HepG2 (cell line): ENCODE results near the gene TOP1. TPM values are rescaled to one million over a fixed set of nuclear protein-coding genes. Genes with fewer than 3 reads are reported as not detected.

Experiments used
- HHEX ChIP-seq: IDR thresholded peaks from 2 replicates; pipeline ENCODE4 v1.6.1; 2016; ENCODE audit warnings: control low read depth
- KLF13 ChIP-seq: sonication (generic); formaldehyde crosslinking; IDR thresholded peaks from 2 replicates; pipeline ENCODE4 v1.4.0; 2020; ENCODE audit warnings: mild to moderate bottlenecking, missing genetic modification reagents
- PBX3 ChIP-seq: sonication (generic); formaldehyde crosslinking; IDR thresholded peaks from 2 replicates; pipeline ENCODE4 v1.8.1; 2023; ENCODE audit warnings: missing genetic modification reagents, inconsistent platforms, borderline replicate concordance
- ZNF235 ChIP-seq: sonication (generic); formaldehyde crosslinking; IDR thresholded peaks from 2 replicates; pipeline ENCODE4 v1.8.1; 2023; ENCODE audit warnings: mild to moderate bottlenecking, missing genetic modification reagents, borderline replicate concordance
- ZNF280B ChIP-seq: sonication (generic); formaldehyde crosslinking; IDR thresholded peaks from 2 replicates; pipeline ENCODE4 v1.5.0; 2020; ENCODE audit warnings: missing genetic modification reagents, mild to moderate bottlenecking, borderline replicate concordance
- ZNF619 ChIP-seq: sonication (generic); formaldehyde crosslinking; IDR thresholded peaks from 2 replicates; pipeline ENCODE4 v1.4.0; 2020; ENCODE audit warnings: mild to moderate bottlenecking, missing genetic modification reagents
- ZNF687 ChIP-seq: sonication (generic); formaldehyde crosslinking; IDR thresholded peaks from 2 replicates; pipeline ENCODE4 v1.5.1; 2020; ENCODE audit warnings: mild to moderate bottlenecking, missing genetic modification reagents, moderate library complexity
- ZNF776 ChIP-seq: sonication (generic); formaldehyde crosslinking; IDR thresholded peaks from 2 replicates; pipeline ENCODE4 v1.4.0; 2020; ENCODE audit warnings: mild to moderate bottlenecking, missing genetic modification reagents
- polyA plus RNA-seq, 8 experiments: library from polyadenylated mRNA; depleted of rRNA in 3 of 8; stranded (reverse) in 7 of 8; unstranded in 1 of 8; fragments of >200 nt; fragmentation: Illumina TruSeq in 4 of 8; extraction: Trizol in 4 of 8; gene quantifications; 2 replicates each; pipeline versions ENCODE4 v1.2.1 to v1.2.3, GENCODE V29; 2011 to 2016; ENCODE audit warnings: low read depth in 4 of 8, missing spikeins in 1 of 8, mixed read lengths in 1 of 8; ENCODE audit not compliant: insufficient read depth in 1 of 8
- total RNA-seq, 5 experiments: library from RNA; depleted of rRNA; stranded (reverse); fragments of >200 nt; fragmentation: Illumina TruSeq; extraction: Trizol; gene quantifications; 2 replicates each; pipeline ENCODE4 v1.2.3, GENCODE V29; 2016; ENCODE audit warnings: low read depth in 1 of 5
- TF ChIP-seq, protein P1 (sequence below): sonication (generic); formaldehyde crosslinking; IDR thresholded peaks from 2 replicates; pipeline ENCODE4 v1.4.0; 2020; ENCODE audit warnings: mild to moderate bottlenecking, missing genetic modification reagents

The TOP1 gene
- total and polyA plus RNA-seq, 2 of the 13 experiments (the other 11 are each of a cell fraction or from before 2014, with no cell fraction given), result 10.2 to 19.4 TPM

- TF ChIP-seq, protein P1, sequence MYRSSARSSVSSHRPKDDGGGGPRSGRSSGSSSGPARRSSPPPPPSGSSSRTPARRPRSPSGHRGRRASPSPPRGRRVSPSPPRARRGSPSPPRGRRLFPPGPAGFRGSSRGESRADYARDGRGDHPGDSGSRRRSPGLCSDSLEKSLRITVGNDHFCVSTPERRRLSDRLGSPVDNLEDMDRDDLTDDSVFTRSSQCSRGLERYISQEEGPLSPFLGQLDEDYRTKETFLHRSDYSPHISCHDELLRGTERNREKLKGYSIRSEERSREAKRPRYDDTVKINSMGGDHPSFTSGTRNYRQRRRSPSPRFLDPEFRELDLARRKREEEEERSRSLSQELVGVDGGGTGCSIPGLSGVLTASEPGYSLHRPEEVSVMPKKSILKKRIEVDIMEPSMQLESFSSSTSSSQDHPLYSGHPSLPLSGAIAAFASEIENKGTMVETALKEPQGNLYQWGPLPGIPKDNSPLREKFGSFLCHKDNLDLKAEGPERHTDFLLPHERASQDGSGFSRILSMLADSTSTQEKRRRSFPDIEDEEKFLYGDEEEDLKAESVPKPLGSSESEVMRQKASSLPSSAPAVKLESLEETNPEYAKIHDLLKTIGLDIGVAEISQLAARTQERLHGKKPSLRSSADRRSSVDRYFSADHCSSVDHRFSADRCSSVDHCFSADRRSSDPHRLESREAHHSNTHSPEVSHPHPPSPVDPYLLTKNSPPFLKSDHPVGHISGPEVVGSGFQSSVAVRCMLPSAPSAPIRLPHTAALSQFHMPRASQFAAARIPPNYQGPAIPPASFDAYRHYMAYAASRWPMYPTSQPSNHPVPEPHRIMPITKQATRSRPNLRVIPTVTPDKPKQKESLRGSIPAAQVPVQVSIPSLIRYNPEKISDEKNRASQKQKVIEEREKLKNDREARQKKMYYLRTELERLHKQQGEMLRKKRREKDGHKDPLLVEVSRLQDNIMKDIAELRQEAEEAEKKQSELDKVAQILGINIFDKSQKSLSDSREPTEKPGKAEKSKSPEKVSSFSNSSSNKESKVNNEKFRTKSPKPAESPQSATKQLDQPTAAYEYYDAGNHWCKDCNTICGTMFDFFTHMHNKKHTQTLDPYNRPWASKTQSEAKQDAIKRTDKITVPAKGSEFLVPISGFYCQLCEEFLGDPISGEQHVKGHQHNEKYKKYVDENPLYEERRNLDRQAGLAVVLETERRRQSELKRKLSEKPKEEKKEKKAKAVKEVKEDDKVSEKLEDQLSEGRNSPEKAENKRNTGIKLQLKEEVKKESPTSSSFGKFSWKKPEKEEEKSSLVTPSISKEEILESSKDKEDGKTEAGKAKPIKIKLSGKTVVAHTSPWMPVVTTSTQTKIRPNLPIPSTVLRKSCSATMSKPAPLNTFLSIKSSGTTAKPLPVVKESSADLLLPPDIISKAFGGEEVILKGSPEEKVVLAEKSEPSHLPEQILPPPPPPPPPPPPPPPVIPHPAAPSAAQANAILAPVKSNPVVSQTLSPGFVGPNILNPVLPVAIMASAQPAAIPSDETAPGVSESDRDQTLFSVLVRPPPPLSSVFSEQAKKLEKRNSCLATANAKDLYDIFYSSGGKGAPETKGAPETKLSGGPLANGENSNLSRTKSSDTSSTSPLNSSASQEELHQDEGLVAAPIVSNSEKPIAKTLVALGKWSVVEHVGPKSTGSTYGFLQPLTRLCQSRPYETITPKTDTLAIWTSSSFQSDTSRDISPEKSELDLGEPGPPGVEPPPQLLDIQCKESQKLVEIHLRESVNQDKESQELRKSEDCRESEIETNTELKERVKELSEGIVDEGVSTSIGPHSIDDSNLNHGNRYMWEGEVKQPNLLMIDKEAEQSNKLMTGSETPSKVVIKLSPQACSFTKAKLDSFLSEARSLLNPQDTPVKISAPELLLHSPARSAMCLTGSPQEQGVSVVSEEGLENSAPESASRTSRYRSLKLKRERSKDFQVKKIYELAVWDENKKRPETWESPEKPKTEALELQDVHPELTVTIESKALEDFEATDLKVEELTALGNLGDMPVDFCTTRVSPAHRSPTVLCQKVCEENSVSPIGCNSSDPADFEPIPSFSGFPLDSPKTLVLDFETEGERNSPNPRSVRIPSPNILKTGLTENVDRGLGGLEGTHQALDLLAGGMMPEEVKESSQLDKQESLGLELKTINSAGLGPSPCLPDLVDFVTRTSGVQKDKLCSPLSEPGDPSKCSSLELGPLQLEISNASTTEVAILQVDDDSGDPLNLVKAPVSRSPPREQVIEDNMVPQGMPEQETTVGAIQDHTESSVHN (CRISPR knock-in tag), result no peak
- no peak for TF ChIP-seq PBX3 (CRISPR knock-in tag)
- peak; percentile 64; the same call in 1 of the 2 replicates for TF ChIP-seq ZNF619 (CRISPR knock-in tag)
- TF ChIP-seq KLF13 (CRISPR knock-in tag), result 0 out of 2 replicates have a peak, but pooled peaks have one; percentile 42
- 0 out of 2 replicates have a peak, but pooled peaks have one; percentile 22 for TF ChIP-seq ZNF280B (CRISPR knock-in tag)
- TF ChIP-seq ZNF687 (CRISPR knock-in tag), result peak; percentile 53
- TF ChIP-seq ZNF235 (CRISPR knock-in tag), result no peak
- TF ChIP-seq HHEX (CRISPR knock-in tag), result no peak
- TF ChIP-seq ZNF776 (CRISPR knock-in tag), result 0 out of 2 replicates have a peak, but pooled peaks have one; percentile 57
Measured at GRCh38 chr20:41006936-41007474, 21.6 kb upstream of the TOP1 start (continued).
